Gastroesophageal sphincter (tissue), 3 donors: ENCODE data around the gene CDH4.

Experiments used
- CTCF ChIP-seq, 4 experiments: fragments of 200-600 bp in 2 of 4; fragments of 450-650 bp in 2 of 4; sonication (generic) in 1 of 4; IDR thresholded peaks; one replicate each; pipeline ENCODE4 v1.5.1; 2017 to 2019; ENCODE audit warnings: antibody characterized with exemption in 4 of 4, mild to moderate bottlenecking in 2 of 4, moderate library complexity in 2 of 4
- POLR2A ChIP-seq, 2 donors: fragments of 450-650 bp; IDR thresholded peaks; one replicate each; pipeline ENCODE4 v1.6.1; 2017; ENCODE audit warnings: antibody characterized with exemption in 2 of 2, mild to moderate bottlenecking in 2 of 2, moderate library complexity in 1 of 2

DNA sequence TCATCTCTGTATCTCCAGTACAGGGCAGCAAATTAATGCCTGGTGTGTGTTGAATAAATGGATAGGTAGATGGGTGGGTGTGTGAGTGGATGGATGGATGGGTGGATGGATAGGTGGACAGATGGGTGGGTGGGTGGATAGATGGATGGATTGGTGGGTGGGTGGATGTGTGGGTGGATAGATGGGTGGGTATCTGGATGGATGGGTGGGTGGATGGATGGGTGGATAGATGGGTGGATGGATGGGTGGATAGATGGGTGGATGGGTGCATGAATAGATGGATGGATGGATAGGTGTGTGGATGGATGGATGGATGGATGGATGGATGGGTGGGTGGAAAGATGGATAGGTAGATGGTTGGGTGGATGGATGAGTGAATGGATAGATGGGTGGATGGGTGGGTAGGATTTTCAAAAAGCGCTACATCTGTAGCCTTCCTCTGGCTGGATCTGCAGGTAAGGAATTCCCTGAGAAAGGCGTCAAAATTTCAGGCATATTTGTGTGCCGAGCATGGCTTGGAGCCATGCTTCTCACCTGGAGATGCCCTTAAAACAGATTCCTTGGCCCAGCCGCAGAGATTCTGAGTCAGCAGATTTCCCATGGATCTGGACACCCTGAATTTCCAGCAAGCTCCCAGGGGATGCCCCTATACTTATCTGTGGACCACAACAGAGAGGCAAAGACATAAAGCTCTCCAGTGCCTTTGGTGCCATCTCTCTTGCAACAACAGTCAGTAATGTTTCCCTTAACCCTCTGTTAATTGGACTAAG lies 177.6 kb downstream of the CDH4 start:
- no peak for TF ChIP-seq CTCF (IDR thresholded peaks at IDR 0.05)
- no peak for TF ChIP-seq POLR2A (IDR thresholded peaks at IDR 0.05)
